Measurements from ENCODE around the gene FSTL3.

Gene FSTL3

DNA sequence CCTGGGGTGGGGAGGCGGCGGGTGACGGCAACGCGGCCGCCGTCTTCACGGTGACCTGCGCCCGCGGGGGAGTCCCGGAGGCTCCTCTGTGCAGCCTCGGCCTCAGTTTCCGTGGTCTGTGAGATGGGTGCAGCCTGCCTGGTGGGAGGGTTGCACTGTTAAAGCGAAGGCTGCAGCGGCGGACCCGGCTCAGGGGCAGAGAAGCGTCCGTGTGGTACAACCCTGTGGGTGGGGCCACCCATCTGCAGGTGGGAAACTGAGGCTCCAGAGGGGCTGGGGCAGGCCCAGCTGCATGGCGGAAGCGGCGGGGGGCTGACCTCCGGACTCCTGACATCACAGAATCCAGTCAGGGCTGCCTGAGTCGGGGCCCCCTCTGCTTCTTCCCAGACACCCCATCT, 36.0 kb upstream of the FSTL3 start:
- Mint-ChIP-seq H3K27ac (no peak overlapping the region), H3K27me3 (no peaks in the 10 kb centered on the region), H3K36me3 (ENCODE audit: insufficient read depth) (peaks cover 26% of the 10 kb centered on the region), H3K4me1 (ENCODE audit: low read depth in 2 of 2) (peaks cover 10% of the 10 kb centered on the region in 2 donors), H3K4me3 (peak overlapping the region; percentile 41 to 87), H3K9me3 (no peaks in the 10 kb centered on the region)
- DNase-seq = no peak
- ATAC-seq (replicated peaks) = no peak

DNA sequence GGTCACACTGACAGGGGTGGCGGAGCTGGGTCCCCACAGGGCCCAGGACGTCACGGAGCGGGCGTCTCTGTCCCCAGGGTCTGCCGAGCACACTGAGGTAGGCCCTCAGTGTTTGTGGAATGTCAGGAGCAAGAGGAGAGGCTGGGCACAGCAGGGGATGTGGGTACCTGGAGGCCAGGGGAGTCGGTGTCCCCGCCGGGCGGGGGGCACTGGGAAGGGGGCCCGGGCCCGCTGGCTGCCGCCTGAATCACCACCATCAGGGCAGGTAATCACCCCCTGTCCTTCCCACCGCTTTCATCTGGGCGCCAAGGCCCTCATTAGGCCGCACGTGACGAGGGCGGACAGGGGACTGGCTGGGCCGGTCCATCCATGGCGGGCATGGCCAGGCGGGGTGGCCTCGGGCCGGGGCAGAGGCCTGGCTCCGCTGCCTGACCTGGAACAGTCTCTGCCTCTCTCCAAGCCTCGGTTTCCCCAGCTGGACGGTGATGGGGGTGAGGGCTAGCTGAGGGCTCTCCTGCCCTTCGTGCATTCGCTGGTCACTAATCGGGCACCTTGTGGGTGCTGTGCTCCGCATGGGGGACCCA, 35.5 kb upstream of the FSTL3 start:
- Mint-ChIP-seq H3K27ac (peak overlapping the region in 1 of 2 donors; percentile 59), H3K4me1 (ENCODE audit: low read depth in 2 of 2) (peaks cover 10% of the 10 kb centered on the region in 2 donors), H3K9me3 (no peaks in the 10 kb centered on the region), H3K36me3 (ENCODE audit: insufficient read depth) (peaks cover 29% of the 10 kb centered on the region), H3K4me3 (peak overlapping the region in 1 of 2 donors; percentile 41), H3K27me3 (no peaks in the 10 kb centered on the region)
- no peak for ATAC-seq (replicated peaks)
- DNase-seq = no peak

DNA sequence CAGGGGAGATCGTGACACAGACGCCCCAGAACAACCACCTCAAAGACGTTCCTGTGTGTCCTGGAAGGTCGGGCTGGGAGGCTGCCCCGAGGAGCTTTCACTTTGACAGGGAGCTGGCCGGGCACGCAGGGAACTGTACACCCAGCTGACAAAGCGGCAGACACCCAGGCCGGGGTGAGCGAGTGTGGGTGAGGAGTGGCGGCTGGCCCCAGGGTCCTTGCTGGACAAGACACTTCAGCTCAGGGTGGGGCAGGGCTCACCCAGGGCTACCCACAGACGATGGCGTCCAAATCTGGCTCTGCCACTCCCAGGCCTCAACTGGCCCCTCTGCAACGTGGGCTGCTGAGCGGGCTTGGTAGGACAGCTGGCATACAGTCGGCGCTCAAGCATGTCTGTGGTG, 34.5 kb upstream of the FSTL3 start:
- H3K36me3 Mint-ChIP-seq (ENCODE audit: insufficient read depth) = peaks cover 37% of the 10 kb centered on the region
- peak overlapping the region in 1 of 2 donors; percentile 13 for H3K27ac Mint-ChIP-seq
- no peak for ATAC-seq (replicated peaks)
- H3K4me1 Mint-ChIP-seq (ENCODE audit: low read depth in 2 of 2) = peaks cover 10% of the 10 kb centered on the region in 2 donors
- no peak overlapping the region for H3K4me3 Mint-ChIP-seq
- no peaks in the 10 kb centered on the region for H3K27me3 Mint-ChIP-seq
- H3K9me3 Mint-ChIP-seq = no peaks in the 10 kb centered on the region
- no peak for DNase-seq

DNA sequence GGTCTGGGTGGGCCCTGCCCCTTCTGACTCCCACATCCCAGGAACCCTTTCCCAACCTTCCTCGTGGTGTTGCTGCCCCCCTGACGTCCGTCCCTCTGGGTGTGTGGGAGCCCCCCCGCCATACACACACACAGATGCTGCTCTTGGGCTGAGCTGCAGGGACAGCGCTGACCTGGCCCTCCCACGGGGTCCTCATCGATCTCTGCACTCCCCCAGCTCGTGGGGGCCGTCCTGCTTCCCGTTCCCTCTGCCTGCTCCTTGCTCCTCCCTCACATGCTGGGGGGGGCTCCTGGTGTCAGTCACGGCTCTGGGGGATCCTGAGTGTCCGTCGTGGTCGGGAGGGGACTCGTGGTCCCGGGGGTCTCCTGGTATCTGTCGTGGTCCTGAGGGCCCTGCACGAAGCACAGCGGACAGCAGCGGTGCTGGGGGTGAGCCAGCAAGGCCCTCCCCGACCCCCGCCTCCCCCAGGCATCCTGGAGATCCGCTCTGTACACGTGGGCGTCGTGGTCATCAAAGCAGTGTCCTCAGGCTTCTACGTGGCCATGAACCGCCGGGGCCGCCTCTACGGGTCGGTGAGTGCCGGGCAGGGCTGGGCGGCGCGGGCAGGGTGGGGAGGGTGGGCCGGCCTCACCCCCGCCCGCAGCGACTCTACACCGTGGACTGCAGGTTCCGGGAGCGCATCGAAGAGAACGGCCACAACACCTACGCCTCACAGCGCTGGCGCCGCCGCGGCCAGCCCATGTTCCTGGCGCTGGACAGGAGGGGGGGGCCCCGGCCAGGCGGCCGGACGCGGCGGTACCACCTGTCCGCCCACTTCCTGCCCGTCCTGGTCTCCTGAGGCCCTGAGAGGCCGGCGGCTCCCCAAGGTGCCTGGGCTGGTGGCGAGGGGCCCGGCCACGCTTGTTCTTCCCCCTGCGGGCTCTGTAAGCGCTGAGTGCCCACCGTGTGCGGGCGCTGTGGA, 33.1 kb upstream of the FSTL3 start:
- DNase-seq = no peak
- Mint-ChIP-seq H3K27me3 (no peaks in the 10 kb centered on the region), H3K9me3 (no peaks in the 10 kb centered on the region), H3K4me3 (no peak overlapping the region), H3K27ac (peak overlapping the region in 1 of 2 donors; percentile 23), H3K4me1 (ENCODE audit: low read depth in 2 of 2) (peaks cover 8 to 10% of the 10 kb centered on the region in 2 donors), H3K36me3 (ENCODE audit: insufficient read depth) (peaks cover 47% of the 10 kb centered on the region)
- ATAC-seq (replicated peaks) = no peak

DNA sequence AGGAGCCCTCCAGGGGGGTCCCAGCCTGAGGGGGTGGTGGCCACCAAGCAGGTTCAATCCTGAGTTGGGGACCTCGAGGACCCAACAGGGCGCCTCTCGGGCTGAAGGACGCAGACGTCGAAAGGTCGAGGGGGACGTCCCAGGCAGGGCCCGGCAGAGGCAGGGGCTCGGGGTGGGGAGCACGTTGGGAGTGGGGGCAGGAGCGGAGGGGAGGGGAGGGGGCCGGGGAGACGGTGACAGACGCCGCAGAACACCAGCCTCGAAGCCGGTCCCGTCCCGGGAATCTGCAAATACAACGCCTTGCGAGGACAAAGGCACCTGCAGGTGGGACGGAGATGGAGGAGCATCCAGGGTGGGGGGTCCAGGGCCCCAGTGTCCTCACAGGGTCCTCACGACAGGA, 32.5 kb upstream of the FSTL3 start:
- Mint-ChIP-seq H3K4me3 (no peak overlapping the region), H3K9me3 (no peaks in the 10 kb centered on the region), H3K36me3 (ENCODE audit: insufficient read depth) (peaks cover 52% of the 10 kb centered on the region), H3K27ac (no peak overlapping the region), H3K4me1 (ENCODE audit: low read depth in 2 of 2) (peaks cover 8 to 10% of the 10 kb centered on the region in 2 donors), H3K27me3 (no peaks in the 10 kb centered on the region)
- DNase-seq (no peak), ATAC-seq (replicated peaks) (no peak)

DNA sequence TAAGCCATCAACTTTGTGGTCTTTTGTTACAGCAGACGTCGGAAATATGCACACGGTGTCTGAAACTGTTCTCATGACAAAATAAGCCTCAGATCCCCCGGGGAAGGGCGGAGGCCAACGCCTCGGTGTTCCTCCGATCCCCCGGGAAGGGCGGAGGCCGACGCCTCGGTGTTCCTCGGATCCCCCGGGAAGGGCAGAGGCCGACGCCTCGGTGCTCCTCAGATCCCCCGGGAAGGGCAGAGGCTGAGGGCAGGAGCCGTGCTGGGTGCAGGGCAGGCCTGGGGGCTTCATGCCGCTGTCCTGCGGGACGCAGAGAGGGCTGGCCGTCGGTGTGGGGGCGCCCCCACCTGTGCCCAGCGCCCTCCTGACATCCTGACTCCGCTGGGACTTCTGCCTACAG, 31.8 kb upstream of the FSTL3 start:
- H3K4me3 Mint-ChIP-seq = no peak overlapping the region
- H3K27me3 Mint-ChIP-seq = no peaks in the 10 kb centered on the region
- no peaks in the 10 kb centered on the region for H3K9me3 Mint-ChIP-seq
- H3K4me1 Mint-ChIP-seq (ENCODE audit: low read depth in 2 of 2) = peaks cover 3 to 6% of the 10 kb centered on the region in 2 donors
- ATAC-seq (replicated peaks) (no peak), DNase-seq (no peak)
- peaks cover 49% of the 10 kb centered on the region for H3K36me3 Mint-ChIP-seq (ENCODE audit: insufficient read depth)
- no peak overlapping the region for H3K27ac Mint-ChIP-seq

DNA sequence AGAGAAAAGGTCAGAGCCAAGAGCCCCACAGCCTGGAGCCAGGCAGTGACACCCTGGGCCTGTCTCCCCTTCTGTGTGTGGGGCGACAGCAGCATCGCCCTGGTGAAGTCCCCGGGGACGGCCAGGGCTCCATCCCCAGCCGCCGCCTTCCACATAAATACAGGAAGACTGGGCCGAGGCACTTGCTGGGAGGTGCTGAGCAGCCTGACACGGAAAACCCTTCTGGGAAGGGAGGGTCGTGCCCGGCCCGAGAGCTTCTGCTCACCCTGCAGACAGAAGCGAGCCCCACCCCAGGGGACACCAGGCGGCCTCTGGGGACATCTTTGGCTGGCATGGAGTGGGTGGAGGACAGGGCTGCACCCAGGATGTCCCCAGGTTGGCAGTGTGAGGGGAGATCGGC, 31.4 kb upstream of the FSTL3 start:
- Mint-ChIP-seq H3K27me3 (no peaks in the 10 kb centered on the region), H3K4me1 (ENCODE audit: low read depth in 2 of 2) (peaks cover 1 to 3% of the 10 kb centered on the region in 2 donors), H3K27ac (no peak overlapping the region), H3K4me3 (no peak overlapping the region), H3K36me3 (ENCODE audit: insufficient read depth) (peaks cover 47% of the 10 kb centered on the region), H3K9me3 (no peaks in the 10 kb centered on the region)
- ATAC-seq (replicated peaks) = no peak
- no peak for DNase-seq

DNA sequence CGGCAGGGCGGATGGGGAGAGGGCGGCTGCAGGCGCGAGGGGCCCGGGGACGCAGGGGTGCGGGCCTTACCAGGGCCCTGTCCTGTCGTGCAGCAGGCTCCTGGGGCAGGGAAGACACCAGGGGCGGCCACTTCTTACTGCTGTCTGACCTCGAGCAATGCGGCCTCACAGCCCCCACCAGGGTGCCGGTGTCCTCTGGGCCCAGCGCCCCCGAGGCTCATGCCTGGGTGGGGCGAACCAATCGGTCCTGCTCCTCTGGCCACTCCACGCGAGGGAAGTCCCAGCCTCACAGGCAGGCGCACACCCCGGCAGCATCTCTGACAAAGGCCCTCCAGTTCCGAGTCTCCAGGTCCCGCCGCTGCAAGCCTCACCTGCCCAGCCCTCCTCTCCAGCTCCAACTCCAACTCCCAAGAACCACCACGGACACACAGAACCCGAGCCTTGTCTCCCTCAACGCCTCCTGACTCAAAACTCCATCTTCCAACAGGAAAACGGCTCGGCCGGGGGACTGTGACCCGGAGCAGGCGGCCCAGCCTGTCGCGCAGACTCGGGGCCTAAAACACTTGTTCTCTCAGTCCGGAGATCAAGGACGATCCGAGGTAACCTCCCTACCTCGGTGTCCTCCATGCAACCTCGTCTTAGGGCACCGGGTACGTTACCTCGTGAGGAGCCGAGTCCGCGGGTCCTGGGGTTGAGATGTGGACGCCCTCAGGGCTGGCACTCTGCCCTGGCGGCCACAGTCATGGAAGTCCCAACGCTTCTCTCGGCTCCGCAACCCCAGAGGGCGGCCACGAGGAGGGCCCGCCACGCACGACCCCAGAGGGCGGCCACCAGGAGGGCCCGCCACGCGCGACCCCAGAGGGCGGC, 30.0 kb upstream of the FSTL3 start:
- Mint-ChIP-seq H3K27me3 (no peaks in the 10 kb centered on the region), H3K4me1 (ENCODE audit: low read depth in 2 of 2) (no peaks in the 10 kb centered on the region), H3K9me3 (no peaks in the 10 kb centered on the region), H3K4me3 (peak overlapping the region in 1 of 2 donors; percentile 25), H3K36me3 (ENCODE audit: insufficient read depth) (peaks cover 50% of the 10 kb centered on the region), H3K27ac (peak overlapping the region in 1 of 2 donors; percentile 44)
- no peak for DNase-seq
- no peak for ATAC-seq (replicated peaks)

DNA sequence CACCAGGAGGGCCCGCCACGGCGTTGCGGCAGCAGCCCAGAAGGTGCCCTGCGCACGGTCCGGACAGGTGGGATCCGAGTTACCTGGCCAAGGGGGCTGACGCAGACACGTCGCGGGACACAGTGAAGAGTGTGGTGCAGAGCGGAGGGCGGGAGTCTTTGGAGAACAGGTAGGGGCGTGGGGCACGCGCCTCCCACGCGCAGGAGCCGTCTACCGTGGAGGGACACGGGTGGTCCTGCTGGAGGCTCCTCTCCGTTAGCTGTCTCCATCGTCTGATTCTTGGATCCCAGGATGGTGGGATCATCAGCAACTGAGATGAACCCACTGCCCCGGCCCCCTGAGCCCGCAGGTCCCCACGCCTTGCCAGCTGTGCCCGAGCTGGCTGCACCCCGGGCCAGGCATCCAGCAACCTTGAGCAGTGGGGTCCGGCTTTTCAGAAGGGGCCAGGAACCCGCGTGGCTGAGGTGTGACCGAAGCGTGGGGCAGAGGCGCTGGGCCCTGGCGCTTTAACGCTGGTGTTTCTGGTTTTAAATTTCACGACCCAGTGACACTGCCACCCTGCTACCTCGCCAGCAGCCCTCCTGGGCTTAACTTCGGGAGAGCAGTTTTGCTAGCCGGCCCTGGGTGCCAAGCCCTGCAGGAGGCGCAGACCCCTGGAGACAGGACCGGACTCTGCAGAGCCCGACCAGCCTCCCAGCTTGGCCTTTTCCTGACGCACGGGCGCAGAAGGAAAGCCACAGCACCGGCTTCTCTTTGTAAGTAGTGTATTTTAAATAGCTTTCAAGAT, 29.2 kb upstream of the FSTL3 start:
- Mint-ChIP-seq H3K27me3 (no peaks in the 10 kb centered on the region), H3K36me3 (ENCODE audit: insufficient read depth) (peaks cover 52% of the 10 kb centered on the region), H3K9me3 (no peaks in the 10 kb centered on the region), H3K4me3 (no peak overlapping the region), H3K4me1 (ENCODE audit: low read depth in 2 of 2) (no peaks in the 10 kb centered on the region), H3K27ac (no peak overlapping the region)
- ATAC-seq (replicated peaks) = no peak
- no peak for DNase-seq

DNA sequence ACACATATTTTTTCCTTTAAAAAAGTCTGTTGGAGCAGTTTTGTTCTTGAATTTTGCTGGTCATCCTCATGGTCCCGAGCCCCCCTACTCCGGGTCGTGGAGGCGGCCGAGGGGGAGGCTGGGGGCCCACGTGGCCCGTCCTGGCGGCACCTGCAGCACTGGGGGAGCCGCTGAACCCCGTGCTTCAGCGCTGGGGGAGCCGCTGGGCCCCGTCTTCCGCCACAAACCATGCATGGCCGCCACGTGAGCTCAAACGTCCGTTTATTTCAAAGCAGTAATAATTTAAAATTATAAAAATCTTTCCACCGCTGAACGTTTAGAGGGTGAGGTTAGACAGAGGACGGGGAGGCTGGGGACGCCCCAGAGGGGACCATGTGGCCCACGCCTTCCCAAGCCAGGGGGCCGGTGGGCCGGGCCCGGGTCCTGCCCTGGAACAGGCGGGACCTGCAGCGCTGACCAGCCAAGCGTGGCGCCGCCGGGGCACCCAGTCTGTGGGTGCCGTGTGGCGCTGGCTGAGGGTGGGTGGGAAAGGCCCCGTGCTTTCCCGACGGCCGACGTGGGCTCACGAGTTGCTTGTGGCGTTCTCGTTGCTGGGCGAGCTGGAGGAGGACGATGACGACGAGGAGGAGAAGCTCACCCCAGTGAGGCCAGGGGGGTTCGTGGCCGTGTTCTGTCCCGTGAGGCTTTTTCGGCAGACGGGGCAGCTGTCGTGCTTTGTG, 28.5 kb upstream of the FSTL3 start:
- Mint-ChIP-seq H3K27ac (no peak overlapping the region), H3K9me3 (no peaks in the 10 kb centered on the region), H3K4me3 (no peak overlapping the region), H3K27me3 (no peaks in the 10 kb centered on the region), H3K36me3 (ENCODE audit: insufficient read depth) (peaks cover 49% of the 10 kb centered on the region), H3K4me1 (ENCODE audit: low read depth in 2 of 2) (no peaks in the 10 kb centered on the region)
- no peak for ATAC-seq (replicated peaks)
- DNase-seq = no peak

DNA sequence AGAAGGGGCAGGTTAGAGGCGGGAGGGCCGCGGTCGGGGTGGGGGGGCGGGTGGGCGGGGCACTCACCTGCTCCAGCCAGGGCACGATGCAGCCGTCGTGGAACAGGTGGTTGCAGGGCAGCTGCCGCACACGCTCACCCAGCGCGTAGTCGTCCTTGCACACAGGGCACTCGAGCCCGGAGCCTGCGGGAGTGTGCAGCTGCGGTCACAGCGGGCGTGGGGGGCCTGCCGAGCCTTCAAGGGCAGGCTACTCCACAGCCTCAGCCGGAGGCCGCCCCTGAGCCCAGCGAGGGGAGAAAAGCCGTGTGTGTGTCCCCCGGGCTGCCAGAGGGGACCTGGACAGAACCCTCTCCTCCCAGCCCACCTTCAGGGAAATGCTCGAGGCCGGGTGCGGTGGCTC, 27.9 kb upstream of the FSTL3 start:
- no peak overlapping the region for H3K27ac Mint-ChIP-seq
- no peaks in the 10 kb centered on the region for H3K27me3 Mint-ChIP-seq
- no peaks in the 10 kb centered on the region for H3K9me3 Mint-ChIP-seq
- DNase-seq = no peak
- H3K4me3 Mint-ChIP-seq = no peak overlapping the region
- ATAC-seq (replicated peaks) = no peak
- peaks cover 52% of the 10 kb centered on the region for H3K36me3 Mint-ChIP-seq (ENCODE audit: insufficient read depth)
- peaks cover 0 to 3% of the 10 kb centered on the region in 2 donors for H3K4me1 Mint-ChIP-seq (ENCODE audit: low read depth in 2 of 2)

Measured in effector memory CD8-positive, alpha-beta T cell (primary cell).